Posterior cingulate gyrus (tissue), 11 donors: ENCODE data around the gene SLC6A17.

Experiments
- DNase-seq, 10 donors: peaks; one replicate each; pipeline versions ENCODE4 v3.0.0 to v3.0.0-alpha.2; 2020 to 2021; ENCODE audit warnings: mixed read lengths in 3 of 10
- intact Hi-C: fragments of 100-400 bp; cut with DNase I; formaldehyde crosslinking; loops from one replicate; pipeline ENCODE4 v1.15.1; 2023

SLC6A17 gene

GRCh38 chr1:110214454-110215404 lies 64.4 kb downstream of the SLC6A17 start:
- intact Hi-C loops: no loop called here
- DNase-seq: no peak

DNA sequence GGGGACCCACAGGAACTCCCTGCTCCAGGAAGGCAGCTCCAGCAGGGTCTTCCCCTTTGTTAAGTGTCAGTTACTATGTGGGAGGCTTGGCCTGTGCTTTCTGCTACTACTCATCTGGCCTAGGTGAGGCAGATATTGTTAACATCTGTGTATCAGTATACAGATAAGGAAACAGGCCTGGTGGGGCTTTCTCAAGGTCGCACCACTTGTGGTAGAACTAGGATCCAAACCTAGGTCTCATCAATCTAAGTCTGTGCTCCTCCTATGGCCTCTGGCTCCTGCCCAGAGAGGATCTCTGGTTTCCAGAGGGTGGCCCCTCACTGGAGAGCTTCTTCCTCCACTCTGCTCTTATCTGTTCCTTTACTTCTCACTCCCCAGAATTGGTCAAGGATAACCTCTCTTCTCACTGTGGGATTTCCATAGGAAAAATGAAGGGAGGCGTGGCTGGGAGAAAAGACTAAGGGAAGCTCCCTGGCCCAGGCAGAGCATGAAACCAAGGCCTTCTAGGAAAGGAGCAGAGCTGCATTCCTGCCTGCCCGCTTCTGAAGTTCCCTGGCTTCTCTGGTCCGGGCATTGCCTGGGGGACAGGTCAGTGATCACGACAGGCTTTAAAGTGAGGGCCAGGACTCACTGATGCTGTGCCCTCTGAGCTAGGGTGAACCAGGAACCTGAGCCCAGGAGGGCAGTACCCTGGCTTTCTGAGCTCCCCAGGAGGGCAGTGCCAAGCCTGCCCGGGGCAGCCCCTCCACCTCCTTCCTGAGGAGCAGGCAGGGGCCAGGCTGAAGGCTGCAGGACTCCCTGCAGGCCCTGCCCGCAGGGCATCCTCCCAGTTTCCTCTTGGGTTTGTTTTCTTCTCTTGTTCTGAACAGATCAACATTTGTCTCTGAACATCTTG lies 65.6 kb downstream of the SLC6A17 start:
- intact Hi-C loops: no loop called here
- no peak for DNase-seq

DNA sequence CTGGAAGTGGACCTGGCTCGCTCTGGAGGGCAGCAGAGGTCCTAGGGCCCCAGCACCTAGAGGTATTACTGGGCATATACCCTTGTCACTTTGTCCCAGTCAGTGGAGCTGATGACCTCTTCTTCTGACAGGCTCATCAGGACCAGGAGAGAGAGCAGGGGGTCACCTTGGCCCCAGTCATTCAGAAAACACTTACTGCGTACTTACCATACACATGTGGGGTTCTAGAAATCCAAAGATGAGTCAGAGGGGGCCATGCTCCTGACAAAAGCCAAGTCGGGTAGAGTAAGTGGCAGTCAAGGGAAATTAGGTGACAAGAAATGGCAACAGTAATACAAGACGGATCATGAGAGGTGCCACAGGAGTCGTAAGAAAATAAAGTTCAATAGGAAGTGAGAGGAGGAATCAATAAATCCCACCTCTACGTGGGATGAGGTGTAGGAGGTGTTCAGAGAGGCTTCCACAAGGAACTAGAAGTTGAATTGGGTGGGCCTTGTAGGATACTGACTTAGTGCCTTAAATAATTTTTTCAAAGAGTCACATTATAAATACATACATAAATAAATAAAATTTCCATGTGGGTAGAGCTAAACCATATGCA lies 66.7 kb downstream of the SLC6A17 start:
- intact Hi-C loops: no loop called here
- no peak for DNase-seq

GRCh38 chr1:110218137-110218536 lies 67.8 kb downstream of the SLC6A17 start:
- no peak for DNase-seq
- intact Hi-C loops: no loop called here

DNA sequence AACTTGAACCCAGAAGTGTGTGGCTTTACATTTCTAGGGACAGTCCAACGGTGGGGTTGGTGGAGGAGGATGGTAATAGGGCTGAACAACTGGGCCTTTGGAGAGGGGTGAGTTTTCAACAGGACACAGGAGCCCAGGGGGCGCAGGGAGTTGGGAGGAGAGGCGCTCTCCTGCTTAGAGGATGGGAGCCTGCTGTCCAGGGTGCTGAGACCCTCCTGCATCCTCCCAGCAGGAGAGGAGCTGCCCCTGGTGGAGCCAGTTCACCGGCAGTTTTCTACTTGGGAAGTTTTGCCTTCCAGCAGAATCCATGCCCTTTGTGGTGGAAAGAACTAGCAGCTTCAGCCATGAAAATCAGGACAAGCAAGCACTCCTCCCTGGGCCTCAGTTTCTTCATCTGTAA lies 68.4 kb downstream of the SLC6A17 start:
- DNase-seq: no peak
- intact Hi-C loops: no loop called here

DNA sequence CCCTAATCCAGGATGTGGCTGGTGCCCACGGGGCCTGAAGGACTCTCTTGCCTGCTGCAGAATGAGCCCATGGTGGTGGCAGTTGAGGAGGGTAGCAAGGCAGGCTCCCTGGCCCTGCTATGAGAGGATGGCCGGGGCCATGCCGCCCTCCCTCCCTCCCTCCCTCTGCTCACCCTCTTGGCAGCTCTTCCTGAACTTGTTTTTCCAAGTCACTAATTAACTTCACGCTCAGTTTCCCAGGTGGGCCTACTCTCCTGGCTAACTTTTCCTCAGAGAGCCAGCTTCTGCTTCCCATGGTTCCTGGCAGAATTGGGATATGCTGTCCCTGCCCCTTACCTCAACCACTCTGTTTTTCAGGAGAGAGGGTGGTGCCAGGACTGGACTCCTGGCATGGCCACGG lies 70.0 kb downstream of the SLC6A17 start:
- no peak for DNase-seq

DNA sequence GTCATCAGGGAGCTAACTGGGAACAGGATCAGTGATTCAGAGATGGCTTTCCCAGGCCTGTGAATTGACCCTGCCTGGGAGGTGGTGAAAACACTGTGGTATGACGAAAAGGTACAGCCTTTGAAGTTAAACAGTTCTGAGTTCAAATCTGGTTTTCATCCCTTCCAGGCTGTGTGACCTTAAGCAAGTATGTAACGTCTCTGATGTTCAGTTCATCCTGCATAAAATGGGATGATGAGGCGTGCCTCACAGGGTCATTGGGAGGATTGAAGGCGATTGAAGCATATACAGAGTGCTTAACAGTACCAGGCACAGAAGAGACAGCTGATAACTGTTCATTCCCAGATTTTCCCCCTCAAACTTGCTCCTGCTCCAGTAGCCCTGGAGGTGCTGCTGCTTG lies 70.8 kb downstream of the SLC6A17 start:
- intact Hi-C loops: no loop called here
- DNase-seq: no peak

More for the DNA sequence above, 70.0 kb downstream of the SLC6A17 start:
- intact Hi-C loops: no loop called here

DNA sequence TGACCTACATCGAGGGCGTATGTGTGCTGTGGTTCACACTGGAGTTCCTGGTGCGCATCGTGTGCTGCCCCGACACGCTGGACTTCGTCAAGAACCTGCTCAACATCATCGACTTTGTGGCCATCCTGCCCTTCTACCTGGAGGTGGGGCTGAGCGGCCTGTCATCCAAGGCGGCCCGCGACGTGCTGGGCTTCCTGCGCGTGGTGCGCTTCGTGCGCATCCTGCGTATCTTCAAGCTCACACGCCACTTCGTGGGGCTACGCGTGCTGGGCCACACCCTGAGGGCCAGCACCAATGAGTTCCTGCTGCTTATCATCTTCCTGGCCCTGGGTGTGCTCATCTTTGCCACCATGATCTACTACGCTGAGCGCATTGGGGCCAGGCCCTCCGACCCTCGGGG lies 72.8 kb downstream of the SLC6A17 start:
- intact Hi-C loops: no loop called here

GRCh38 chr1:110223581-110223980 lies 73.3 kb downstream of the SLC6A17 start:
- intact Hi-C loops: no loop called here

More for the DNA sequence above, 72.8 kb downstream of the SLC6A17 start:
- DNase-seq: no peak

GRCh38 chr1:110224240-110224995 lies 74.1 kb downstream of the SLC6A17 start:
- intact Hi-C loops: no loop called here
- no peak for DNase-seq

More at GRCh38 chr1:110223581-110223980, 73.3 kb downstream of the SLC6A17 start:
- no peak for DNase-seq

GRCh38 chr1:110225212-110225611 lies 74.9 kb downstream of the SLC6A17 start:
- intact Hi-C loops: no loop called here
- peak in 2 of 10 donors; percentile 21 to 31 for DNase-seq

GRCh38 chr1:110225756-110226404 lies 75.6 kb downstream of the SLC6A17 start:
- intact Hi-C loops: no loop called here
- no peak for DNase-seq

GRCh38 chr1:110227774-110228173 lies 77.5 kb downstream of the SLC6A17 start:
- DNase-seq: peak in 1 of 10 donors; percentile 43
- intact Hi-C loops: no loop called here

- no peak for DNase-seq
- intact Hi-C loops: no loop called here
These were observed 78.1 kb downstream of the SLC6A17 start for GRCh38 chr1:110228381-110228780.

- peak in 1 of 10 donors; percentile 34 for DNase-seq
- intact Hi-C loops: no loop called here
These were observed 78.6 kb downstream of the SLC6A17 start for GRCh38 chr1:110228869-110229268.

GRCh38 chr1:110229348-110230001 lies 79.2 kb downstream of the SLC6A17 start:
- peak in 8 of 10 donors; percentile 45 to 94 (median 69) for DNase-seq
- intact Hi-C loops: no loop called here

DNA sequence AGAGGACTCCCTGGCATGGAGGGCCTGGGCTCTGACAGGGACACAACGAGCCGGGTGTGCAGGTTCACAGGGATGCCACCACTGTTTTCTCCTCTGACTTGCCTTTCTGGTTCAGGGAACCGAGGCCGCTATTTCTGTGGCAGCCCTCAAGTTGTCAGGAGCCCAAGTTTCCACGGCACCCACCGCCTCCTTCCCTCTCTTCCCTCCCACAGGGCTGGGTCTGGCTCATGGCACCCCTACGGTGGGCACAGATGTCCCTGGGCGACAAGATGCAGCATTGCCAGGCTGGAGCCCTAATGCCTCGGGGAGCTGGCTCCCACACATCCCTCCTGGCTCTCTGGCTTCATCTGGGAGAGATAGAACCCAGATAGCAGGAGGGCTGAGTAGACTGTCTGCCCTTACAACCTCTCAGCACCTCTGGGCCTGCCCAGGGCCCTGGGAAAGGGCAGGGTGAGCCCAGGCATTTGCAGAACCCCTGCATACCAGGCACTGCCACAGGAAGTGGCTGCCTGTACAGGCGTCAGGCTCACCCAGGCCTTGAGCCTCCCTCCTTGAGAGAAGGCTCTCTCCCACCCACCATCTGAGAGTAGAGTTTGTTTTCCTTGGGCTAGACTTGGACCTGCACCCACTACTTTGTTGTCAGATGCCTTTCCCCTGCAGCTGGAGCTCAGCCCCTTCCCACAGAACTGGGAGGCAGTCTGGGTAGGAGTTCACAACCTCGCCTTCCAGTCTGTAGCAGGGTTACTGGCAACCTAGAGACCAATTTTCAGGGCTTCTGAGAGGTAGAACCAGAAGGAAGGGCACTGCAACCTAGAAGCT lies 80.3 kb downstream of the SLC6A17 start:
- intact Hi-C loops: no loop called here
- DNase-seq: peak in 1 of 10 donors; percentile 87

DNA sequence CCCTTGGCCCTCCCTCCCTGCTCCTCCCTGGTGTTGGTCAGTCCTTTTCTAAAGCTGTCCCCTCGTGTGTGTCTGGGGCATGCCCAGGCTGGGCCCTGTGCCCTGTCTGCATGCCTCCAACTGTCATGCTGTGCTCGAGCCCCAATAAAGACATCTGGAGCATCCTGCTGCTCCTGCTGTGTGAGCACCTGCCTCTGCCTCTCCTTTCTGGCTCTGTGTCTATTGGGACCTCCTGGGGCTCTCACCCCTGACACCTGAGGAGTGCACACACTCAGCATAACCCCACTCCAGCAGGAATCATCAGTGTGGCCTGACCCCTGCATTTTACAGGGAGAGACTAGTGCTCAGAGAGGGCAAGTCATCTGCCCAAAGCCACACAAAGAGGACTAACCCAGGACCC lies 83.6 kb downstream of the SLC6A17 start:
- no peak for DNase-seq
- intact Hi-C loops: no loop called here
